ENCODE results near the gene GPC5.

Gene GPC5

DNA sequence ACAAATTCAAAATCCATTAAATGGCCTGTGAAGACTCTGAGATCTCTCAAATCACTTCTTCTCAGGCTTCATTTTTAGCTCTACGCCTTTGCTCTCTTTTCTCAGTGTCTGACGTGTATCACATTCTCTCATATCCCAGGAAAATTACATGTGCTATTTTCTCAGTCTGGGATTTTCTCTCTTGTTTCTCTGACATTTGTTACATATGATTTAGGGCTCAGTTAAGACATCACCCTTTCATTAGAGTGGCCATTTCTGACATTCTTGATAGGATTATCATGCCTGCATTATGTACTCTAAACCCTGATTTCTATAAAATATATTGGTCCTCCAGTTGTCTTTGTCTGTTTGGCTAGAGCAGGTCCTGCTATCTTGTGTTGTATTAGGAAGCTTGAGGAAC lies 136.6 kb downstream of the GPC5 start:
- H3K27me3 ChIP-seq (ENCODE audit: insufficient read depth, low read depth), result no peaks in the 10 kb centered on the region
- no peak overlapping the region for H3K4me3 ChIP-seq (IDR thresholded peaks at IDR 0.05; ENCODE audit: insufficient read depth, low read depth, low read length)
- H3K4me1 ChIP-seq (ENCODE audit: low read depth, poor library complexity, severe bottlenecking), result no peaks in the 10 kb centered on the region
- no peak overlapping the region for H3K9ac ChIP-seq
- H3K4me2 ChIP-seq, result no peak overlapping the region
- H3K79me2 ChIP-seq (ENCODE audit: insufficient read depth, low read depth), result no peaks in the 10 kb centered on the region
- no peaks in the 10 kb centered on the region for H4K20me1 ChIP-seq (ENCODE audit: insufficient read depth)
- no peaks in the 10 kb centered on the region for H3K36me3 ChIP-seq (ENCODE audit: insufficient read depth)
- H2AFZ ChIP-seq (ENCODE audit: low read depth), result no peak overlapping the region
- no peak overlapping the region for H3K27ac ChIP-seq
- TF ChIP-seq, protein P1, sequence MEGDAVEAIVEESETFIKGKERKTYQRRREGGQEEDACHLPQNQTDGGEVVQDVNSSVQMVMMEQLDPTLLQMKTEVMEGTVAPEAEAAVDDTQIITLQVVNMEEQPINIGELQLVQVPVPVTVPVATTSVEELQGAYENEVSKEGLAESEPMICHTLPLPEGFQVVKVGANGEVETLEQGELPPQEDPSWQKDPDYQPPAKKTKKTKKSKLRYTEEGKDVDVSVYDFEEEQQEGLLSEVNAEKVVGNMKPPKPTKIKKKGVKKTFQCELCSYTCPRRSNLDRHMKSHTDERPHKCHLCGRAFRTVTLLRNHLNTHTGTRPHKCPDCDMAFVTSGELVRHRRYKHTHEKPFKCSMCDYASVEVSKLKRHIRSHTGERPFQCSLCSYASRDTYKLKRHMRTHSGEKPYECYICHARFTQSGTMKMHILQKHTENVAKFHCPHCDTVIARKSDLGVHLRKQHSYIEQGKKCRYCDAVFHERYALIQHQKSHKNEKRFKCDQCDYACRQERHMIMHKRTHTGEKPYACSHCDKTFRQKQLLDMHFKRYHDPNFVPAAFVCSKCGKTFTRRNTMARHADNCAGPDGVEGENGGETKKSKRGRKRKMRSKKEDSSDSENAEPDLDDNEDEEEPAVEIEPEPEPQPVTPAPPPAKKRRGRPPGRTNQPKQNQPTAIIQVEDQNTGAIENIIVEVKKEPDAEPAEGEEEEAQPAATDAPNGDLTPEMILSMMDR (conservative IDR thresholded peaks at IDR 0.05; ENCODE audit: low read depth, low read length), result no peak

- Histone ChIP-seq H3K9ac (no peak overlapping the region), H2AFZ (ENCODE audit: low read depth) (no peak overlapping the region), H3K36me3 (ENCODE audit: insufficient read depth) (no peaks in the 10 kb centered on the region), H4K20me1 (ENCODE audit: insufficient read depth) (no peaks in the 10 kb centered on the region), H3K4me2 (no peak overlapping the region), H3K27ac (no peak overlapping the region), H3K27me3 (ENCODE audit: insufficient read depth, low read depth) (no peaks in the 10 kb centered on the region), H3K4me3 (IDR thresholded peaks at IDR 0.05; ENCODE audit: insufficient read depth, low read depth, low read length) (no peak overlapping the region), H3K79me2 (ENCODE audit: insufficient read depth, low read depth) (no peaks in the 10 kb centered on the region), H3K4me1 (ENCODE audit: low read depth, poor library complexity, severe bottlenecking) (no peaks in the 10 kb centered on the region)
- TF ChIP-seq, protein P1 (conservative IDR thresholded peaks at IDR 0.05; ENCODE audit: low read depth, low read length), result no peak
Observed at GRCh38 chr13:91537376-91537775, 139.0 kb downstream of the GPC5 start.

DNA sequence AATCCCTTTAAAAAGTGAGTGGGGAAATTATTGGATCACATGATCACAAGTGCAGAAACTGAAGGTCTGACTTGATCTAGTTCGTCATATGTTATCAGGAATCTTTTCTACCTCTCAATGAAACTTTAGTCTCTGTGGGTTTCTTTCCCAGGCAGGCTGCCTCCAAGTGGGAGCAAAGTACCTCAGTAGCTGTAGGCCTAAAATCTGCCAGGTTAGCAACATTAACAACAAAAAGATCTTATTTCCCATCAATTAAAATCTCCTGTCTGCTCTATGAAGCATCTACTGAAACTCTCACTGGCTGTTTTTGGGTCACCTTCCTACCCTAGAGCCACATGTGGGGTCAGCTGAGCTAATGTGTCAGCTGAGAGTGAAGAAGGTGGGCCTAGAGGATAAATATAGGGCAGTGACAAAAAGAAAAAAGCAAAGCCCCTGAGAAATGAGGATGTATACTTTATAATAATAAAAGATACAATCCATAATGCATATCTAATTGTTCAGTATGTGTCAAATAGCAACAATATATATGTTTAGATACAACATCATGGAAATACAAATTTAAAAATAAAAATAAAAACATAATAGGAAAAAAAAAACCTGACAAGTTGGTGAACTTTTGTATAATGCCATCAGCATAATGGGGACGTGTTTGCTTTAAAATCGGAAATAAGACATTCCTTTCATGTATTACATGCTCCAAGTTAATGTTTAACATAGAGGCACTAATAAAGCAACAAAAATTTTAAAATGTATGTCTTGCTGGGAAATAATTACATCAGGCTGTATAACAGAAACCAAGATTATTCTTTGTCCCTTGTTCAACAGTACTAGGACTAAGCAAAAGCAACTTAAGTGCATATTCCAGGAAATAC lies 141.1 kb downstream of the GPC5 start:
- H3K27me3 ChIP-seq (ENCODE audit: insufficient read depth, low read depth), result no peaks in the 10 kb centered on the region
- no peaks in the 10 kb centered on the region for H3K4me1 ChIP-seq (ENCODE audit: low read depth, poor library complexity, severe bottlenecking)
- H3K27ac ChIP-seq, result no peak overlapping the region
- H3K4me3 ChIP-seq (IDR thresholded peaks at IDR 0.05; ENCODE audit: insufficient read depth, low read depth, low read length), result no peak overlapping the region
- no peaks in the 10 kb centered on the region for H3K36me3 ChIP-seq (ENCODE audit: insufficient read depth)
- TF ChIP-seq, protein P1 (conservative IDR thresholded peaks at IDR 0.05; ENCODE audit: low read depth, low read length), result no peak
- no peaks in the 10 kb centered on the region for H3K79me2 ChIP-seq (ENCODE audit: insufficient read depth, low read depth)
- H4K20me1 ChIP-seq (ENCODE audit: insufficient read depth), result no peaks in the 10 kb centered on the region
- H3K4me2 ChIP-seq, result no peak overlapping the region
- no peak overlapping the region for H2AFZ ChIP-seq (ENCODE audit: low read depth)
- H3K9ac ChIP-seq, result no peak overlapping the region

- Histone ChIP-seq H3K4me3 (IDR thresholded peaks at IDR 0.05; ENCODE audit: insufficient read depth, low read depth, low read length) (no peak overlapping the region), H2AFZ (ENCODE audit: low read depth) (no peak overlapping the region), H3K9ac (no peak overlapping the region), H3K36me3 (ENCODE audit: insufficient read depth) (no peaks in the 10 kb centered on the region), H3K4me2 (no peak overlapping the region), H3K27me3 (ENCODE audit: insufficient read depth, low read depth) (no peaks in the 10 kb centered on the region), H3K4me1 (ENCODE audit: low read depth, poor library complexity, severe bottlenecking) (no peaks in the 10 kb centered on the region), H3K79me2 (ENCODE audit: insufficient read depth, low read depth) (no peaks in the 10 kb centered on the region), H4K20me1 (ENCODE audit: insufficient read depth) (no peaks in the 10 kb centered on the region), H3K27ac (no peak overlapping the region)
- TF ChIP-seq, protein P1 (conservative IDR thresholded peaks at IDR 0.05; ENCODE audit: low read depth, low read length), result no peak
Observed at GRCh38 chr13:91540158-91540736, 141.8 kb downstream of the GPC5 start.
